Left cardiac atrium (tissue), 4 donors: ENCODE measurements around the gene KIF16B. TPM values are rescaled to one million over a fixed set of nuclear protein-coding genes. Genes with fewer than 3 reads are reported as not detected.

ENCODE experiments used
- ATAC-seq, 2 donors: fragments of 200-7000 bp; cut with Tn5 transposase; one replicate each; pipeline ENCODE4 v1.9.1; 2020; ENCODE audit warnings: mild to moderate bottlenecking in 2 of 2, moderate library complexity in 2 of 2
- DNase-seq: peaks from one replicate; pipeline ENCODE4 v3.0.0-alpha.2; 2020
- intact Hi-C, 2 donors: fragments of 100-400 bp; cut with DNase I; formaldehyde crosslinking; loops; one replicate each; pipeline versions ENCODE4 v1.14.1 to v1.15.1; 2022 to 2023
- total RNA-seq, 2 donors: library from RNA; stranded (reverse); fragmentation: NEBNext Ultra II Directional; extraction: Animal tissue kit (Norgen Biotek cat#: 25700); gene quantifications; one replicate each; pipeline ENCODE4 v1.2.1, GENCODE V29; 2021
- donor health status: DM: no; HTN: yes; CAD: no.
- donor health status: DM: no; HTN: yes; CAD: no; lungs with severe emphysema.
- donor health status: DM: yes; HTN: yes; CAD: no.
- donor health status: Dilated cardiomyopathy.

Gene KIF16B
- total RNA-seq, 2 donors from 2014 or later: 17.0 to 17.7 TPM

DNA sequence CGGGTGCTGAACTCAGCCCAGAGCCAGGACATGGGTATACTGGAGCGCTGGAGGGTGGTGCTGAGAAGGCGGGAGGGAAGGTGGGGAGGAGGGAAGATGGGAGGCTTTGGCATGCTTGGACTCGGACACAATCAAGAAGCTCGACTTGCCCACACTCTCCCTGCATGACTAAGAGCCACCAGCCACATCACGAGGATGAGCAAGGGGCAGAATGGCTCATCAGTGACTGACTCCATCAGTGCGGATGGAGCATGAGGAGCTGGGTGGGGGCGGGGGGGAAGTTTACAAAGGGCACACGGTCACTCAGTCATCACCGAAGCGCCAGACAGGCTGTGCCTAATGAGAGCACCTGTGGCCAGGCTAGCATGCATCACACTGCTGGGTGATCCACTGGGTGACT, 222.8 kb downstream of the KIF16B start:
- intact Hi-C loops: no loop called here
- ATAC-seq: no peak
- no peak for DNase-seq

DNA sequence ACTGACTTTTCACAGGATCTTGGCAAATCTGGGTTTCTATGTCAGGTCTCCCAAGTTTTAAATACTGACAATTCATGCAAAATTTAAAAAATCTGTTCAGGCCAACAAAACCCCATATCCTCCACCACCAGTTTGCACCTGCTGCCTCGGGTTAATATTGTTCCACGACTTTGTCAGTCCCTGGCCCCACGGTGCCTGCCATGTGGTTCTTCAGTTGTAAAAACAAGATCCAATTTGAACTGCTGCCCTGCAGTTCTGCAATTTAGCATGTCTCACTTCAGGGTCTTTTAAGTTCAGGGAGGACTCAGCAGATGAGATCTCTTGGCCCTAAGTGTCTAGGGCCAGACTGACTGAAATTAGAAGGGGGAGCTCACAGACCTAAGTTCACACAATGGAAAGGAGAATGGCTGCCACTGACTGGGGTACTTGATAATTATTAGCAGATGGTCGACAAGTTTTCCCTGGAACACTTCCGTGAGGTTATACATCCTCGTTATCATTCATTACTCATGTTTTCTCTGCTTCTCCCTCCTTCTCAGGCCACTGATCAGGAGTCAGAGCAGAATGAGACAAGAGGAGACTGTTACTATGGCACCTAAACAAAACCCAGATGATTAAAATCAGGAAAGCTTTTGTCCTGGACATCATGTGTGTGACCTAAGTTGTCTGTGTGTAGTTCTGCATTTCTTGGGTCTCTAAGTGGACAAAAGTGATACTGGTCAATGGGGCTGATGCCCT, 223.6 kb downstream of the KIF16B start:
- intact Hi-C loops: no loop called here
- ATAC-seq: no peak
- no peak for DNase-seq

DNA sequence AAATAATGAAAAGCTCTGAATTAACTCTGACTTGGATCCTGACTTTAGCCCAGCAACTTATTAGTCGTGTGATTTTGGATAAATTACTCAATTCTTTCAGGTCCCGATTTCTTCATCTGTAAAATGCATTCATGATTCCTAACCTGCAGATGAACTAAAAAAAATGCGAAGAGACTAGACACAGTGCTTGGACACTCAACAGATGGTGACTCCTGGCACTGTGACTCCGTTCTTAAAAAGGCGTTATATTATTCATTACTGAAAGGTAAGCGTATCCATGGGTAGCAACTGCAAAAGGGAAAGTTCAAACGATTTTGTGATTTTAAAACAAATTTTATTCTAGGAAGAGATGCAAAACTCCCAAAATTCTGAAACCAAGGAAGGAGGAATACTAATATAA, 226.3 kb downstream of the KIF16B start:
- no peak for ATAC-seq
- DNase-seq: no peak
- intact Hi-C loops: no loop called here

- DNase-seq (no peak), ATAC-seq (no peak)
- intact Hi-C loops: no loop called here
These were observed 235.5 kb downstream of the KIF16B start for GRCh38 chr20:16337707-16338106.

DNA sequence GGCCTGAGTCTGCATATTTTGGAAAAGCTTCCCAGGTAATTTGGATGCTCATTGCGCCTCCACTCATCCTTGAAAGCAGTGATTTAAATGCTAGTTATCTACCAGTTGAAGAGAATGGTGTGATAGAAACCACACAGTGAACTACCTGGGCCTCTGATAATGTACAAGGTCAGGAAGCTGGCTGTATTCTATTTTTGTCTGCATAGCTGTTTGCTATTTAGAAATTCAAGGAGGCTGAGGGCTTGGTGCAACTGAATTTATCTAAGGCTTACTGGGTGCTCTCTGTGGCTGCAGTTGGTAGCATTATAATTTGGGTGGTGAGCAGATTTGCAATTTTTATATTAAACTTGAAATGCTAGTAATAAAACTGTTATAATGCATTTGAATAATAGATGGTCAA, 245.6 kb downstream of the KIF16B start:
- intact Hi-C loops: no loop called here
- no peak for ATAC-seq
- DNase-seq: no peak

GRCh38 chr20:16321291-16321690, 252.0 kb downstream of the KIF16B start:
- no peak for ATAC-seq
- intact Hi-C loops: no loop called here
- no peak for DNase-seq

- DNase-seq (no peak), ATAC-seq (no peak)
- intact Hi-C loops: no loop called here
These were observed 255.5 kb downstream of the KIF16B start for GRCh38 chr20:16317445-16318362.

DNA sequence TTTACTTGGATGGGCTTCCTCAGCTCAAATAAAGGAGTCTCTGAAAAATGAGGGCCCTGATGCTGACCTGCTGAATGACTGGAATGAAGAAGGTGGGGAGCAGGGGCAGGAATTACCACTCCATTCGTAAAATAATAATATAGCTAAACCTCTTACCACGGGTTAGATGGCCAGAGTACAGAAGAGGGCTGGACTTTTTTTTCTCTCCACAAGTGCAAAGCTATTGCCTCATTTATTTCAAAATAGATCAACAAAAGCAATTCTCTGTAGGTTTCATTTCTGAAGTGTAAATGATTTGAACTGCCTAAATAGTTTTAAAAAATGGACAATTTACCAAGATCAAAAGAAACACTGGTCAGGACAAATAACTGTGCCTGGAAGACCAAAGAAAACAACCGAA, 256.7 kb downstream of the KIF16B start:
- no peak for ATAC-seq
- DNase-seq: no peak
- intact Hi-C loops: no loop called here

GRCh38 chr20:16314748-16315159, 258.5 kb downstream of the KIF16B start:
- intact Hi-C loops: no loop called here
- DNase-seq (no peak), ATAC-seq (no peak)

DNA sequence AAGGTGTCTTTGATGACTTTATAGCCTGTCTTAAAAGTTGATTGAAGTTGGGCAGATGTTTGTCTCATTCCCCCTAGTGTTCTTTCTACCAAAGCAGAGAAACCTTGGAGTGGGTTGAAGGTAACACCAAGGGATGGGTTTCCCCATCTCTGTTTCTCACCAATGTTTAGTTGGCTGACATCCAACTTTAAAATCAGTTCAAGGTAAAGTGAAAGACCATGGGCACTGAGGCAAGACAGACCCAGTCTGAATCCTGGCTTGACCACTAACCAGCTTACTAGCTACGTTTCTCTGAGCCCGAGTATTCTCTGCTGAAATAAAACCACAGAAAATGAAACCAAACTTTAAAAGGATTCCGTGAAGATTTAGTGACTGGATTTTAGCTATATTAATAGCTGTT, 258.9 kb downstream of the KIF16B start:
- DNase-seq (no peak), ATAC-seq (no peak)
- intact Hi-C loops: no loop called here

DNA sequence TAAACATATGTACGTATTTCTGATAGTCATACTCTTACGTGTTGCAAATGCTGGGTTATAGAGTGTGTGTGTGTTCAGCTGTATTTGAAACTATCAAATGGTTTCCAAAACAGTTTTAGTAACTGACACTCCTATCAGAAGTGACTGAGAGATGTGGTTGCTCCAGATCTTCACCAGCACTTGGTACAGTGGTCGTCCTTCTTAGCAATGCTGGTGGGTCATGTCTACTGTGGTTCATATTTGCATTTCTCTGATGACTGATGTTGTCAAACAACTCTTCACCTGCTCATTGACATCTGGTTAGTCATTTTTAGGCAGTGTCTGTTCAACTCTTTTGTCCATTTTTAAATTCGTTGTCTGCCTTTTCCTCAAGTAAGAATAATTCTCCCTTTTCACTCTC, 259.3 kb downstream of the KIF16B start:
- DNase-seq (no peak), ATAC-seq (no peak)
- intact Hi-C loops: no loop called here

- ATAC-seq: no peak
- intact Hi-C loops: no loop called here
- DNase-seq: no peak
These were observed 260.2 kb downstream of the KIF16B start for GRCh38 chr20:16312998-16313397.

- intact Hi-C loops: no loop called here
- ATAC-seq (no peak), DNase-seq (no peak)
These were observed 261.5 kb downstream of the KIF16B start for GRCh38 chr20:16311756-16312155.

DNA sequence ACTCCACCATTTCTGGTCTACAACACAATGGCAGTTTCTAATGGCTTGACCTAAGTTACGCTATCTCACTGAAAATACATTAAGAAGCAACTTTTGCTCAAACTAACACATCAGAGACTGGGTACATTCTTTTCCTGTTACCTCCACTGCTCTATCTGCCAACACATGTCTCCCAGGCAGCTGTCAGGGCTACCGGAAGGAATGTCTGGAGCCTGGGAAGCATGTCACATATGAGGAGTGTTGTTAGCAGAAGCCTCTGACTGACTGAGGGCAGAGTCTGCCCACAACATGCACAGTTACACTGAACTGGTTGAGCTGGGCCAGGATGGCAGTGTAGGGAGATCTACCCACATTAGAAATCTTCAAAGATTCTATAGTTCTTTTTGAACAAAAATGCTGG, 264.5 kb downstream of the KIF16B start:
- intact Hi-C loops: no loop called here
- ATAC-seq (no peak), DNase-seq (no peak)

DNA sequence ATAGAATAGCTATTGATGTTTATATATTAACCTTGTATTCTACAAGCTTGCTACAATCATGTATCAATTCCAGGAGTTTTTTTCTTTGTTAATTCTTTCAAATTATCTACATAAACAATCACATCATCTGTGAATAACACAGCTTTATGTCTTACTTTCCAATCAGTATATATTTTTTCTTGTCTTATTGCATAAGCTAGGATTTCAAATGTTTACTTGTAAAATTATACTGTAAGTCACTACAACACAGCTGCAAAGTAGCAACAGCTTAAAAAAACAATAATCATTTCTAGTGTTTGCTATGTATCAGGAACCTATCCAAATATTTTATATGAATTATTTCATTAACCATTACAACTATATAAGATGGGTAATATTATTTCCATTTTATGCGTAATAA, 270.4 kb downstream of the KIF16B start:
- no peak for DNase-seq
- intact Hi-C loops: no loop called here
- ATAC-seq: no peak

- ATAC-seq (no peak), DNase-seq (no peak)
- intact Hi-C loops: no loop called here
These were observed 271.3 kb downstream of the KIF16B start for GRCh38 chr20:16301986-16302385.

DNA sequence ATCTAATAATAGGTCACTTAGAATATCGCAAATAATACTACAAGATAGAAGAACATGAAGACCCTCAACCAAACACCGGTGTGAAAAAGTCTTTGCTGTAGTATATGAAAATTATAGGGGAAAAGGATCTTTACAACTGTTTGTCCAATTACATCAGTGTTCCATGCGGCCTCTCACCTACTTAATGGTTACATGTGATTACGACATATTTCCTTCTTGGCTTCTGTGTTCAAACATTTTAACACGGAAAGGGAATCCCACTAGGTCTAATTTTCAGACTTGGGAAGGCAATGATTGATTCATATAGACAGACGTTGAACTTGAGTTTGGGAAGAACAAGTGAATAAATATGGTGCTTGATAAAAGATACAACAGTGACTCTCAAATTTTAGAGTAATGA, 273.4 kb downstream of the KIF16B start:
- intact Hi-C loops: no loop called here
- no peak for ATAC-seq
- DNase-seq: no peak

DNA sequence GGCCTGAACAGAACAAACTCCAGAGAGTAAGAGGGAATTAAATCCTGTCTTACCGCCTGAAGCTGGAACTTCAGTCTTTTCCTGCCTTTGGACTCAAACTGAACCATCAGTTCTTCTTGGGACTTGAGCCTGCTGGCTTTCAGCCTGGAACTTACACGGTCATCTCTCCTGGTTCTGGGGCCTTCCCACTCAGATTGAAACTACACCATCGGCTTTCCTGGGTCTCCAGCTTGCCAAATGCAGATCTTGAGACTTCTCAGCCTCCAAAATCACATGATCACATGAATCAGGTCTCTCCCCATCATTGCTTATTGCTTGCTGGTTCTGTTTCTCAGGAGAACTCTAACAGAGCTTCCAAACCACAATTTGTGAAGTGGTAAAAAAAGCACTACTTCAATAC, 276.3 kb downstream of the KIF16B start:
- intact Hi-C loops: no loop called here
- ATAC-seq (no peak), DNase-seq (no peak)

DNA sequence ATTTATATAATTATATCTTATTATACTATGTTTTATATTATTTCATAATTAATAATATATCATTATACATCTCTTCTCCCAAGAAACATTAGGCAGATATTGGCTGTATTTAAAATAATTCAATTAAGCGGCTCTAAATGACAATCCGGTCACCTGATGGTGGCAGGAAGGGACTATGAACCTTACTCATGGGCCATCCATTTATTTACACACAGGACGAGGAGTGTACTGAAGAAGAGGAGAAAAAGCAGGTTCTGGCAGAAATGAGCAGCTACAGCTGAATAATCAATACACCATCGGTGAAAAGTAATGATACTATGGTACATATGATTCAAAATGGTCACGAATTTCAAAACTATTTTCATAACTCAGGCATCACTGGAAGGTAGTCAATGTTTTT, 277.7 kb downstream of the KIF16B start:
- intact Hi-C loops: no loop called here
- ATAC-seq: no peak
- DNase-seq: no peak

DNA sequence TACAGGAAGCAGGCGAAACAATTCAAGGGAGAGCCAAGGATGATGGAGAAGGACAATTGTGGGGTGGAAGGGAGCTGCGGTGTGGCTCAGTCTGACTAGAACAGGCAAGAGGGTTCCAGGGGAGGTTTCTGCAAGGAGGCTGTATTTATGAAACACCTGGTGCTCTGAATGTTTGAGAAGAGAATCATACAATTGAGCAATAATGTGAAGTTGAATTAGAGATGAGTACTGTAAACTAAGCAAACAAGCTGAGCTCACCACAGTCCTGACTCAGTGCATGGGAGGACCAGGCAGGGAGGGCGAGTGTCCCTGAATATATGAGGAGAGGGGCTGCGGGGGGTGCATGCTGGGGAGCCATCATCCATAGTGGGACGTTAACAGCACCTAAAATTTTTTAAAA, 279.7 kb downstream of the KIF16B start:
- no peak for DNase-seq
- intact Hi-C loops: no loop called here

More for the DNA sequence above, 279.7 kb downstream of the KIF16B start:
- no peak for ATAC-seq
